ENCODE results near the gene GPR15. TPM values are rescaled to one million over a fixed set of nuclear protein-coding genes. Genes with fewer than 3 reads are reported as not detected.

The GPR15 gene
- total RNA-seq, 1 experiment from 2014 or later = not detected

GRCh38 chr3:98567666-98568270, 36.0 kb downstream of the GPR15 start:
- no peaks in the 10 kb centered on the region for H4K20me1 ChIP-seq (ENCODE audit: insufficient read depth)
- H3K9me3 ChIP-seq (ENCODE audit: insufficient read depth, low read depth) = no peaks in the 10 kb centered on the region
- no peaks in the 10 kb centered on the region for H3K27me3 ChIP-seq (ENCODE audit: insufficient read depth, low read depth)
- no peak overlapping the region for H3K4me3 ChIP-seq
- ChIA-PET CTCF (no interaction called here), POLR2A (ENCODE audit: unreplicated experiment) (no interaction called here)
- H3K9me2 ChIP-seq (ENCODE audit: insufficient read depth) = no peaks in the 10 kb centered on the region
- no peak overlapping the region for H3K4me2 ChIP-seq
- TF ChIP-seq, protein P1, sequence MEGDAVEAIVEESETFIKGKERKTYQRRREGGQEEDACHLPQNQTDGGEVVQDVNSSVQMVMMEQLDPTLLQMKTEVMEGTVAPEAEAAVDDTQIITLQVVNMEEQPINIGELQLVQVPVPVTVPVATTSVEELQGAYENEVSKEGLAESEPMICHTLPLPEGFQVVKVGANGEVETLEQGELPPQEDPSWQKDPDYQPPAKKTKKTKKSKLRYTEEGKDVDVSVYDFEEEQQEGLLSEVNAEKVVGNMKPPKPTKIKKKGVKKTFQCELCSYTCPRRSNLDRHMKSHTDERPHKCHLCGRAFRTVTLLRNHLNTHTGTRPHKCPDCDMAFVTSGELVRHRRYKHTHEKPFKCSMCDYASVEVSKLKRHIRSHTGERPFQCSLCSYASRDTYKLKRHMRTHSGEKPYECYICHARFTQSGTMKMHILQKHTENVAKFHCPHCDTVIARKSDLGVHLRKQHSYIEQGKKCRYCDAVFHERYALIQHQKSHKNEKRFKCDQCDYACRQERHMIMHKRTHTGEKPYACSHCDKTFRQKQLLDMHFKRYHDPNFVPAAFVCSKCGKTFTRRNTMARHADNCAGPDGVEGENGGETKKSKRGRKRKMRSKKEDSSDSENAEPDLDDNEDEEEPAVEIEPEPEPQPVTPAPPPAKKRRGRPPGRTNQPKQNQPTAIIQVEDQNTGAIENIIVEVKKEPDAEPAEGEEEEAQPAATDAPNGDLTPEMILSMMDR (conservative IDR thresholded peaks at IDR 0.05) = no peak
- TF ChIP-seq EZH2 (IDR thresholded peaks at IDR 0.05; ENCODE audit: low read depth) = no peak
- H3F3A ChIP-seq (ENCODE audit: insufficient read depth, low read depth) = peaks cover 17% of the 10 kb centered on the region; the same call in 1 of the 2 replicates
- intact Hi-C loops (cut with micrococcal nuclease; ENCODE audit: unreplicated experiment) = no loop called here
- peak in 1 of 2 experiments; percentile 20 for DNase-seq
- H3K27ac ChIP-seq = no peak overlapping the region
- H3K79me2 ChIP-seq (ENCODE audit: low read depth) = no peaks in the 10 kb centered on the region
- H3K36me3 ChIP-seq (ENCODE audit: low read depth) = no peaks in the 10 kb centered on the region
- H3K4me1 ChIP-seq (replicated peaks; ENCODE audit: insufficient read depth) = peaks cover 25% of the 10 kb centered on the region
- BruUV-seq (replicated peaks) = no TSS peak
- H2AFZ ChIP-seq = no peak overlapping the region

- BruUV-seq (replicated peaks) = no TSS peak
- Histone ChIP-seq H3K27me3 (ENCODE audit: insufficient read depth, low read depth) (no peaks in the 10 kb centered on the region), H3F3A (ENCODE audit: insufficient read depth, low read depth) (peaks cover 13% of the 10 kb centered on the region; the same call in 1 of the 2 replicates), H3K27ac (no peak overlapping the region), H3K4me3 (no peak overlapping the region), H3K4me2 (no peak overlapping the region), H4K20me1 (ENCODE audit: insufficient read depth) (no peaks in the 10 kb centered on the region), H3K79me2 (ENCODE audit: low read depth) (no peaks in the 10 kb centered on the region), H3K4me1 (replicated peaks; ENCODE audit: insufficient read depth) (peaks cover 25% of the 10 kb centered on the region), H3K9me2 (ENCODE audit: insufficient read depth) (no peaks in the 10 kb centered on the region), H3K9me3 (ENCODE audit: insufficient read depth, low read depth) (no peaks in the 10 kb centered on the region), H3K36me3 (ENCODE audit: low read depth) (no peaks in the 10 kb centered on the region), H2AFZ (no peak overlapping the region)
- ChIA-PET CTCF (no interaction called here), POLR2A (ENCODE audit: unreplicated experiment) (no interaction called here)
- DNase-seq = no peak
- no peak for TF ChIP-seq EZH2 (IDR thresholded peaks at IDR 0.05; ENCODE audit: low read depth)
- TF ChIP-seq, protein P1 (conservative IDR thresholded peaks at IDR 0.05) = no peak
- intact Hi-C loops (cut with micrococcal nuclease; ENCODE audit: unreplicated experiment) = no loop called here
Observed at GRCh38 chr3:98568402-98568801, 36.6 kb downstream of the GPR15 start.

- H3K4me2 ChIP-seq = peak overlapping the region; percentile 17
- ChIA-PET CTCF (no interaction called here), POLR2A (ENCODE audit: unreplicated experiment) (no interaction called here)
- TF ChIP-seq EZH2 (IDR thresholded peaks at IDR 0.05; ENCODE audit: low read depth) = no peak
- TF ChIP-seq, protein P1 (conservative IDR thresholded peaks at IDR 0.05) = peak; percentile 95
- H3K79me2 ChIP-seq (ENCODE audit: low read depth) = no peaks in the 10 kb centered on the region
- intact Hi-C loops (cut with micrococcal nuclease; ENCODE audit: unreplicated experiment) = loop anchor here (1.0 kb wide), 2 partner anchors 239 to 534 kb away; no protein-coding TSS in a partner anchor
- 0 out of 2 replicates have a peak overlapping the region, but pooled peaks have one; percentile 2 for H2AFZ ChIP-seq
- H4K20me1 ChIP-seq (ENCODE audit: insufficient read depth) = no peaks in the 10 kb centered on the region
- BruUV-seq (replicated peaks) = no TSS peak
- H3K9me3 ChIP-seq (ENCODE audit: insufficient read depth, low read depth) = no peaks in the 10 kb centered on the region
- no peaks in the 10 kb centered on the region for H3K9me2 ChIP-seq (ENCODE audit: insufficient read depth)
- no peaks in the 10 kb centered on the region for H3K27me3 ChIP-seq (ENCODE audit: insufficient read depth, low read depth)
- no peaks in the 10 kb centered on the region; the same call in 1 of the 2 replicates for H3F3A ChIP-seq (ENCODE audit: insufficient read depth, low read depth)
- no peak for DNase-seq
- H3K36me3 ChIP-seq (ENCODE audit: low read depth) = no peaks in the 10 kb centered on the region
- no peak overlapping the region for H3K4me3 ChIP-seq
- no peak overlapping the region for H3K27ac ChIP-seq
- H3K4me1 ChIP-seq (replicated peaks; ENCODE audit: insufficient read depth) = peaks cover 21% of the 10 kb centered on the region
Observed at GRCh38 chr3:98573181-98573728, 41.5 kb downstream of the GPR15 start.

All from PC-9 (cell line).